Liver (tissue), 9 donors: ENCODE results near the gene HOMER1. TPM values are rescaled to one million over a fixed set of nuclear protein-coding genes. Genes with fewer than 3 reads are reported as not detected.

Experiments
- DNase-seq: peaks from one replicate; pipeline ENCODE4 v3.0.0-alpha.2; 2017; ENCODE audit warnings: low spot score
- H3K27ac ChIP-seq, 2 donors: one replicate each; pipeline ENCODE4 v1.7.0; 2013; ENCODE audit warnings: inconsistent platforms in 2 of 2, low read length in 2 of 2, control low read depth in 1 of 2, low read depth in 1 of 2, mild to moderate bottlenecking in 1 of 2
- H3K27me3 ChIP-seq, 4 donors: one replicate each; pipeline versions ENCODE4 v1.6.1 to v1.7.0; 2013; ENCODE audit warnings: low read length in 3 of 4, inconsistent platforms in 1 of 4, mild to moderate bottlenecking in 1 of 4, moderate library complexity in 1 of 4; ENCODE audit not compliant: control insufficient read depth in 4 of 4, insufficient read depth in 4 of 4
- H3K36me3 ChIP-seq, 4 donors: one replicate each; pipeline versions ENCODE4 v1.6.1 to v1.7.0; 2013; ENCODE audit warnings: low read length in 3 of 4, mild to moderate bottlenecking in 3 of 4, low read depth in 1 of 4, moderate library complexity in 1 of 4; ENCODE audit not compliant: control insufficient read depth in 4 of 4, insufficient read depth in 3 of 4
- H3K4me1 ChIP-seq, 4 donors: one replicate each; pipeline versions ENCODE4 v1.6.1 to v1.7.0; 2013; ENCODE audit warnings: low read length in 3 of 4, mild to moderate bottlenecking in 3 of 4, moderate library complexity in 1 of 4; ENCODE audit not compliant: control insufficient read depth in 4 of 4, insufficient read depth in 4 of 4
- H3K4me3 ChIP-seq, 3 donors: one replicate each; pipeline versions ENCODE4 v1.6.1 to v1.7.0; 2013; ENCODE audit warnings: low read length in 3 of 3, control low read depth in 1 of 3, low read depth in 1 of 3, mild to moderate bottlenecking in 1 of 3
- H3K9ac ChIP-seq, 2 donors: one replicate each; pipeline ENCODE4 v1.7.0; 2013; ENCODE audit warnings: low read length in 2 of 2, mild to moderate bottlenecking in 2 of 2, moderate library complexity in 2 of 2, control low read depth in 1 of 2, low read depth in 1 of 2
- H3K9me3 ChIP-seq, 4 donors: one replicate each; pipeline versions ENCODE4 v1.6.1 to v1.7.0; 2013; ENCODE audit warnings: low read length in 3 of 4; ENCODE audit not compliant: control insufficient read depth in 4 of 4
- EGR1 ChIP-seq, 2 donors: IDR thresholded peaks; 2 replicates each; pipeline ENCODE4 v1.6.1; 2016 to 2018; ENCODE audit warnings: antibody characterized with exemption in 2 of 2, low read depth in 2 of 2
- FOXA1 ChIP-seq: IDR thresholded peaks from 2 replicates; pipeline ENCODE4 v1.6.1; 2016; ENCODE audit warnings: antibody characterized with exemption
- FOXA2 ChIP-seq: IDR thresholded peaks from 2 replicates; pipeline ENCODE4 v1.6.1; 2016; ENCODE audit warnings: antibody characterized with exemption
- HNF4A ChIP-seq, 2 donors: conservative IDR thresholded peaks; 2 replicates each; pipeline ENCODE4 v1.6.1; 2016; ENCODE audit warnings: antibody characterized with exemption in 2 of 2, mild to moderate bottlenecking in 2 of 2
- HNF4G ChIP-seq: IDR thresholded peaks from 2 replicates; pipeline ENCODE4 v1.6.1; 2016; ENCODE audit warnings: antibody characterized with exemption
- JUND ChIP-seq, 2 donors: IDR thresholded peaks; 2 replicates each; pipeline ENCODE4 v1.6.1; 2016; ENCODE audit warnings: antibody characterized with exemption in 2 of 2
- NR2F2 ChIP-seq: IDR thresholded peaks from 2 replicates; pipeline ENCODE4 v1.6.1; 2016; ENCODE audit warnings: antibody characterized with exemption
- RAD21 ChIP-seq, 2 donors: IDR thresholded peaks; 2 replicates each; pipeline ENCODE4 v1.6.1; 2016; ENCODE audit warnings: antibody characterized with exemption in 2 of 2, mild to moderate bottlenecking in 2 of 2
- SP1 ChIP-seq: IDR thresholded peaks from 2 replicates; pipeline ENCODE4 v1.6.1; 2018; ENCODE audit warnings: antibody characterized with exemption, mild to moderate bottlenecking
- TAF1 ChIP-seq: conservative IDR thresholded peaks from 2 replicates; pipeline ENCODE4 v1.6.1; 2016; ENCODE audit warnings: antibody characterized with exemption, mild to moderate bottlenecking
- YY1 ChIP-seq: IDR thresholded peaks from 2 replicates; pipeline ENCODE4 v1.6.1; 2016; ENCODE audit warnings: antibody characterized with exemption, mild to moderate bottlenecking
- WGBS: extraction: QIAGEN DNeasy Blood & Tissue Kit; methylation state at CpG from one replicate; pipeline ENCODE4 v1.1.7; 2013; 5-methylcytosine and 5-hydroxymethylcytosine counted together
- polyA plus RNA-seq, 2 donors: library from polyadenylated mRNA; stranded (reverse) in 1 of 2; unstranded in 1 of 2; fragments of 200-250 nt in 1 of 2; fragments of >200 nt in 1 of 2; fragmentation: Nextera tagmentation in 1 of 2; extraction: Ambion mirVana in 1 of 2; gene quantifications; one replicate each; pipeline versions ENCODE4 v1.2.1 to v1.2.3, GENCODE V29; 2013 to 2015
- total RNA-seq, 2 donors: library from RNA; depleted of rRNA; stranded (reverse); fragments of >200 nt; gene quantifications; one replicate each; pipeline ENCODE4 v1.2.3, GENCODE V29; 2014
- TF ChIP-seq, protein P1 (sequence below): IDR thresholded peaks from 2 replicates; pipeline ENCODE4 v1.6.1; 2016; ENCODE audit warnings: antibody characterized with exemption
- TF ChIP-seq, protein P2 (sequence below): IDR thresholded peaks from 2 replicates; pipeline ENCODE4 v1.6.1; 2016; ENCODE audit warnings: antibody characterized with exemption, mild to moderate bottlenecking
- TF ChIP-seq, protein P3 (sequence below): fragments of 150-350 bp; IDR thresholded peaks from 2 replicates; pipeline ENCODE4 v1.5.1; 2017; ENCODE audit warnings: improper control_type of control experiment, low read depth, low read length; ENCODE audit not compliant: missing input control
- TF ChIP-seq, protein P4 (sequence below): IDR thresholded peaks from 2 replicates; pipeline ENCODE4 v1.6.1; 2016; ENCODE audit warnings: antibody characterized with exemption
- donor health status: healthy.
- donor health status: healthy.
- donor health status: healthy.
- donor health status: healthy.
- donor health status: healthy.

Gene HOMER1
- total and polyA plus RNA-seq, 4 donors, result 0.33 to 8.7 (median 1.2) TPM

DNA sequence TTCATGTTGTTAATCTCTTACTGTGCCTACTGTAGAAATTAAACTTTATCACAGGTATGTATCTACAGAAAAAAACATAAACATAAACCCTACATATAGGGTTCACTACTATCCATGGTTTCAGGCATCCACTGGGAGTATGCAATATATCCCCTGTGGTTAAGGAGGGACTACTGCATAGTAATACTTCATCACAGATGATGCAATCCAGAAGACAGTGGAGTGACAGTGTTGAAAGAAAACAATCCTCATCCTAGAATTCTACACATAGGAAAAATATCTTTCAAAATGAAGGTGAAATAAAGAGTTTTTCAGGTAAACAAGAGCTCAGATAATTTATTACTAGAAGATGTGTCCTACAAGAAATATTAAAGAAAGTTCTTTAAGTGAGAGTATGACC, 105.9 kb downstream of the HOMER1 start:
- no peak overlapping the region for H3K9ac ChIP-seq
- peaks cover 0 to 4% (median 1%) of the 10 kb centered on the region in 4 donors for H3K9me3 ChIP-seq
- no peaks in the 10 kb centered on the region for H3K27me3 ChIP-seq
- no peaks in the 10 kb centered on the region for H3K36me3 ChIP-seq
- no peak overlapping the region for H3K4me3 ChIP-seq
- TF ChIP-seq EGR1 (IDR thresholded peaks at IDR 0.05; ENCODE audit: low read depth in 2 of 2) (no peak), HNF4A (conservative IDR thresholded peaks at IDR 0.05) (no peak), SP1 (no peak), RAD21 (IDR thresholded peaks at IDR 0.05) (no peak), YY1 (no peak)
- TF ChIP-seq, protein P1, sequence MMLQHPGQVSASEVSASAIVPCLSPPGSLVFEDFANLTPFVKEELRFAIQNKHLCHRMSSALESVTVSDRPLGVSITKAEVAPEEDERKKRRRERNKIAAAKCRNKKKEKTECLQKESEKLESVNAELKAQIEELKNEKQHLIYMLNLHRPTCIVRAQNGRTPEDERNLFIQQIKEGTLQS, result no peak
- no peak for DNase-seq
- no peaks in the 10 kb centered on the region for H3K4me1 ChIP-seq
- no peak overlapping the region for H3K27ac ChIP-seq

DNA sequence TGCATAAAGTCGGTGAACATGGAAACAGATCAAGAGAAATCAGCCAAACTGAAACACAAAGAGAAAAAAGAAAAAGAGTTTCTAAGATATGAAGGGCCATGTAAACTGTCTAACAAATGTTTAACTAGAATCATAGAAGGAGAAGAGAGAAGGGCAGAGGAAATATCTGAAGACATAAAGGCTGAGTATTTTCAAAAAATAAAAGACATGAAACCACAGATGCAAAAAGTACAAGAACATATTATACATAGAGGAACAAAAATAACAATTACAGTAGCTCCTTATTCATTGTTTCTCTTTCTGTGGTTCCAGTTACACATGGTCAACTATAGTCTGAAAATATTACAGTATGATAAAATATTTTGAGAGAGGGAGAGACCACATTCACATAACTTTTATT, 106.3 kb downstream of the HOMER1 start:
- Histone ChIP-seq H3K4me1 (no peaks in the 10 kb centered on the region), H3K9me3 (peaks cover 0 to 4% (median 1%) of the 10 kb centered on the region in 4 donors), H3K9ac (no peak overlapping the region), H3K27ac (no peak overlapping the region), H3K27me3 (no peaks in the 10 kb centered on the region), H3K4me3 (no peak overlapping the region), H3K36me3 (no peaks in the 10 kb centered on the region)
- TF ChIP-seq FOXA1, result no peak
- no peak for TF ChIP-seq SP1
- DNase-seq, result no peak
- 95% methylated on average over 1 of the region's 1 CpG for WGBS

DNA sequence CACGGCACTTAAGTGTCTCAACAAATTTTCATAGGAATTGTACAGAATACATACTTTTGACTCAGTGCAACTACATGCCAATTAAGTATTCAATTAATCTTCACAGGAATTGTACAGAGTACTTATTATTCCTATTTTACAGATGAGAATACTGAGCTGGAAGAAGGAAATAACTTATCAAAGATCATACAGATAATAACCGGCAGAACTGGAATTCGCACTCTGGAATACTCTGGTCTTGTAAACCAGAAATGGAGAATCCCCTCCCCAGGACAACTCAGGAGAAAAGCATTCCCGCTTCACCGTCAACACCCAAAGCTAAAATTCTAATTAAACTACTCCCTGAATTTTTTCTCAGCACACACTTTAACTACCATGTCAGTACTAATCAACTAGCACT, 112.7 kb downstream of the HOMER1 start:
- Histone ChIP-seq H3K4me3 (no peak overlapping the region), H3K27ac (no peak overlapping the region), H3K9me3 (no peaks in the 10 kb centered on the region), H3K27me3 (no peaks in the 10 kb centered on the region), H3K36me3 (no peaks in the 10 kb centered on the region), H3K9ac (no peak overlapping the region), H3K4me1 (no peaks in the 10 kb centered on the region)
- WGBS, result 93% methylated on average over 5 of the region's 5 CpGs
- no peak for TF ChIP-seq YY1
- TF ChIP-seq JUND (IDR thresholded peaks at IDR 0.05), result no peak
- TF ChIP-seq HNF4G, result no peak
- TF ChIP-seq, protein P1, result no peak
- no peak for TF ChIP-seq TAF1
- no peak for TF ChIP-seq EGR1 (IDR thresholded peaks at IDR 0.05; ENCODE audit: low read depth in 2 of 2)
- TF ChIP-seq, protein P2, sequence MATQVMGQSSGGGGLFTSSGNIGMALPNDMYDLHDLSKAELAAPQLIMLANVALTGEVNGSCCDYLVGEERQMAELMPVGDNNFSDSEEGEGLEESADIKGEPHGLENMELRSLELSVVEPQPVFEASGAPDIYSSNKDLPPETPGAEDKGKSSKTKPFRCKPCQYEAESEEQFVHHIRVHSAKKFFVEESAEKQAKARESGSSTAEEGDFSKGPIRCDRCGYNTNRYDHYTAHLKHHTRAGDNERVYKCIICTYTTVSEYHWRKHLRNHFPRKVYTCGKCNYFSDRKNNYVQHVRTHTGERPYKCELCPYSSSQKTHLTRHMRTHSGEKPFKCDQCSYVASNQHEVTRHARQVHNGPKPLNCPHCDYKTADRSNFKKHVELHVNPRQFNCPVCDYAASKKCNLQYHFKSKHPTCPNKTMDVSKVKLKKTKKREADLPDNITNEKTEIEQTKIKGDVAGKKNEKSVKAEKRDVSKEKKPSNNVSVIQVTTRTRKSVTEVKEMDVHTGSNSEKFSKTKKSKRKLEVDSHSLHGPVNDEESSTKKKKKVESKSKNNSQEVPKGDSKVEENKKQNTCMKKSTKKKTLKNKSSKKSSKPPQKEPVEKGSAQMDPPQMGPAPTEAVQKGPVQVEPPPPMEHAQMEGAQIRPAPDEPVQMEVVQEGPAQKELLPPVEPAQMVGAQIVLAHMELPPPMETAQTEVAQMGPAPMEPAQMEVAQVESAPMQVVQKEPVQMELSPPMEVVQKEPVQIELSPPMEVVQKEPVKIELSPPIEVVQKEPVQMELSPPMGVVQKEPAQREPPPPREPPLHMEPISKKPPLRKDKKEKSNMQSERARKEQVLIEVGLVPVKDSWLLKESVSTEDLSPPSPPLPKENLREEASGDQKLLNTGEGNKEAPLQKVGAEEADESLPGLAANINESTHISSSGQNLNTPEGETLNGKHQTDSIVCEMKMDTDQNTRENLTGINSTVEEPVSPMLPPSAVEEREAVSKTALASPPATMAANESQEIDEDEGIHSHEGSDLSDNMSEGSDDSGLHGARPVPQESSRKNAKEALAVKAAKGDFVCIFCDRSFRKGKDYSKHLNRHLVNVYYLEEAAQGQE, result no peak
- TF ChIP-seq RAD21 (IDR thresholded peaks at IDR 0.05), result no peak
- TF ChIP-seq, protein P3, sequence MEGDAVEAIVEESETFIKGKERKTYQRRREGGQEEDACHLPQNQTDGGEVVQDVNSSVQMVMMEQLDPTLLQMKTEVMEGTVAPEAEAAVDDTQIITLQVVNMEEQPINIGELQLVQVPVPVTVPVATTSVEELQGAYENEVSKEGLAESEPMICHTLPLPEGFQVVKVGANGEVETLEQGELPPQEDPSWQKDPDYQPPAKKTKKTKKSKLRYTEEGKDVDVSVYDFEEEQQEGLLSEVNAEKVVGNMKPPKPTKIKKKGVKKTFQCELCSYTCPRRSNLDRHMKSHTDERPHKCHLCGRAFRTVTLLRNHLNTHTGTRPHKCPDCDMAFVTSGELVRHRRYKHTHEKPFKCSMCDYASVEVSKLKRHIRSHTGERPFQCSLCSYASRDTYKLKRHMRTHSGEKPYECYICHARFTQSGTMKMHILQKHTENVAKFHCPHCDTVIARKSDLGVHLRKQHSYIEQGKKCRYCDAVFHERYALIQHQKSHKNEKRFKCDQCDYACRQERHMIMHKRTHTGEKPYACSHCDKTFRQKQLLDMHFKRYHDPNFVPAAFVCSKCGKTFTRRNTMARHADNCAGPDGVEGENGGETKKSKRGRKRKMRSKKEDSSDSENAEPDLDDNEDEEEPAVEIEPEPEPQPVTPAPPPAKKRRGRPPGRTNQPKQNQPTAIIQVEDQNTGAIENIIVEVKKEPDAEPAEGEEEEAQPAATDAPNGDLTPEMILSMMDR, result no peak
- no peak for TF ChIP-seq FOXA1
- no peak for TF ChIP-seq NR2F2
- TF ChIP-seq FOXA2, result no peak
- TF ChIP-seq, protein P4, sequence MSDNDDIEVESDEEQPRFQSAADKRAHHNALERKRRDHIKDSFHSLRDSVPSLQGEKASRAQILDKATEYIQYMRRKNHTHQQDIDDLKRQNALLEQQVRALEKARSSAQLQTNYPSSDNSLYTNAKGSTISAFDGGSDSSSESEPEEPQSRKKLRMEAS, result no peak
- DNase-seq, result no peak
